ENCODE results near the gene R3HDM2.

GRCh38 chr12:57240926-57241401 is 189.9 kb downstream of the R3HDM2 start:
- no peak for TF ChIP-seq CTCF (IDR thresholded peaks at IDR 0.05; ENCODE audit: low read depth, low read length, missing input control)
- no peak for TF ChIP-seq MAX (IDR thresholded peaks at IDR 0.05)
- TF ChIP-seq REST (IDR thresholded peaks at IDR 0.05), result no peak
- TF ChIP-seq ZBTB33 (IDR thresholded peaks at IDR 0.05), result no peak
- no peak for TF ChIP-seq YY1 (IDR thresholded peaks at IDR 0.05)
- TF ChIP-seq ATF3 (IDR thresholded peaks at IDR 0.05), result no peak
- TF ChIP-seq JUND (IDR thresholded peaks at IDR 0.05), result no peak
- TF ChIP-seq EGR1 (IDR thresholded peaks at IDR 0.05; ENCODE audit: low read depth in 2 of 2), result no peak
- TF ChIP-seq GABPA (IDR thresholded peaks at IDR 0.05 in 1 of 2, conservative IDR thresholded peaks at IDR 0.05 in 1 of 2), result no peak
- TF ChIP-seq SP1 (IDR thresholded peaks at IDR 0.05), result no peak
- no peak for TF ChIP-seq RAD21 (IDR thresholded peaks at IDR 0.05)
- TF ChIP-seq RXRA (IDR thresholded peaks at IDR 0.05), result no peak

All from liver (tissue), 3 donors.